DOHH2 (cell line): ENCODE measurements around the gene PRSS53.

Experiments
- H3F3A ChIP-seq: fragments of 200-600 bp; sonication (generic), shearing (Covaris generic); 2 replicates; pipeline ENCODE4 v1.6.0; 2016; ENCODE audit warnings: antibody characterized with exemption, mild to moderate bottlenecking; ENCODE audit not compliant: control insufficient read depth, insufficient read depth
- H3K27ac ChIP-seq: fragments of 200-600 bp; sonication (generic); 2 replicates; pipeline ENCODE4 v1.5.1; 2014; ENCODE audit warnings: low read depth, mild to moderate bottlenecking, low read length, moderate library complexity
- H3K27me3 ChIP-seq: fragments of 200-600 bp; sonication (generic); 2 replicates; pipeline ENCODE4 v1.6.1; 2014; ENCODE audit warnings: mild to moderate bottlenecking, low read length, mixed read lengths; ENCODE audit not compliant: control insufficient read depth
- H3K36me3 ChIP-seq: fragments of 200-600 bp; sonication (generic); 2 replicates; pipeline ENCODE4 v1.6.1; 2014; ENCODE audit warnings: mild to moderate bottlenecking, low read length, moderate library complexity, mixed read lengths; ENCODE audit not compliant: control insufficient read depth
- H3K4me1 ChIP-seq: fragments of 200-600 bp; sonication (generic); 2 replicates; pipeline ENCODE4 v1.6.1; 2014; ENCODE audit warnings: mild to moderate bottlenecking, low read length, mixed read lengths; ENCODE audit not compliant: control insufficient read depth
- H3K4me2 ChIP-seq: fragments of 200-600 bp; sonication (generic); 2 replicates; pipeline ENCODE4 v1.6.0; 2014; ENCODE audit warnings: mild to moderate bottlenecking, low read length, moderate library complexity
- H3K4me3 ChIP-seq: fragments of 200-600 bp; sonication (generic); 2 replicates; pipeline ENCODE4 v1.5.1; 2014; ENCODE audit warnings: mild to moderate bottlenecking, low read length, mixed read lengths
- H3K79me2 ChIP-seq: fragments of 200-600 bp; sonication (generic); 2 replicates; pipeline ENCODE4 v1.6.1; 2014; ENCODE audit warnings: mild to moderate bottlenecking, low read length, mixed read lengths; ENCODE audit not compliant: control insufficient read depth
- H3K9me2 ChIP-seq: fragments of 200-600 bp; sonication (generic); replicated peaks from 2 replicates; pipeline ENCODE4 v1.6.1; 2014; ENCODE audit warnings: mild to moderate bottlenecking, low read length, mixed read lengths; ENCODE audit not compliant: control insufficient read depth
- H3K9me3 ChIP-seq: fragments of 200-600 bp; sonication (generic); 2 replicates; pipeline ENCODE4 v1.6.1; 2014; ENCODE audit warnings: antibody characterized with exemption, low read length, mixed read lengths; ENCODE audit not compliant: control insufficient read depth, insufficient read depth
- H4K20me1 ChIP-seq: fragments of 200-600 bp; sonication (generic); 2 replicates; pipeline ENCODE4 v1.6.0; 2014; ENCODE audit warnings: low read depth, mild to moderate bottlenecking, antibody characterized with exemption, low read length, moderate library complexity; ENCODE audit not compliant: control insufficient read depth, insufficient read depth
- EZH2phosphoT487 ChIP-seq: fragments of 200-600 bp; sonication (generic); IDR thresholded peaks from 2 replicates; pipeline ENCODE4 v1.6.1; 2017; ENCODE audit warnings: borderline replicate concordance, mild to moderate bottlenecking, antibody characterized with exemption, low read length, moderate library complexity, mixed read lengths
- TF ChIP-seq, protein P1 (sequence below): fragments of 200-600 bp; sonication (generic); IDR thresholded peaks from one replicate; pipeline ENCODE4 v1.5.1; 2014; ENCODE audit warnings: antibody characterized with exemption, mild to moderate bottlenecking, low read depth, low read length; ENCODE audit not compliant: poor library complexity, severe bottlenecking

PRSS53 gene

DNA sequence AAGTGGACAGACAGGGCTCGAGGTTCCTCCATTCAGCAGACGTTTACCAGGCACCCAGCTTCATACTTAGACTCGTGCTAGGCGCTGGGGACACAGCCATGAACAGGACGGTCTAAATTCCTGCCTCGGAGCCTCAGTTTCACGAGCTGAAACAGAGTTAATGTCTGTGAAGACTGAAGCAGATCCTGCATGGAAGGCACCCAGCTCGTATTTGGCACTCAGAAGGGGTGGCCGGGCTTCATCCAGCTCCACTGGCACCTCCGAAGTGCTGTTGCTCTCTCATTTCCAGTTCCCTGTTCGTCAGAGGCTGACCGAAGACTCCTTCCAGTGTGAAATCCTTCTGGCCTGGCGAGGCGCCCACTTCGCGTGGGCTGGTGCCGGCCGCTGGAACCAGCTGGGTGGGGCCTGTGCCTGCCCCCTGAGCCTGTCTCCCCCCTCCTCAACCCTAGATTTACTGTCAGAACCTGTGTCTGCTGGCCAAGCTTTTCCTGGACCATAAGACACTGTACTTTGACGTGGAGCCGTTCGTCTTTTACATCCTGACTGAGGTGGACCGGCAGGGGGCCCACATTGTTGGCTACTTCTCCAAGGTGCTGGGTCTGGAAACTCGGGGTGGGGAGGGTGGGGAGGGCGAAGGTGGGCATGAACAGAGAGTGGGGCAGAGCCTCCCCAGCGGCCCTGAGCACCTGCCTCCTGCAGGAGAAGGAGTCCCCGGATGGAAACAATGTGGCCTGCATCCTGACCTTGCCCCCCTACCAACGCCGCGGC is 41.0 kb upstream of the PRSS53 start:
- no peak overlapping the region for H3K27ac ChIP-seq
- H3K9me3 ChIP-seq, result no peaks in the 10 kb centered on the region
- H3F3A ChIP-seq, result no peaks in the 10 kb centered on the region
- no peaks in the 10 kb centered on the region for H3K4me1 ChIP-seq
- H4K20me1 ChIP-seq, result no peaks in the 10 kb centered on the region
- no peaks in the 10 kb centered on the region for H3K79me2 ChIP-seq
- no peak overlapping the region for H3K4me3 ChIP-seq
- no peaks in the 10 kb centered on the region for H3K9me2 ChIP-seq
- TF ChIP-seq, protein P1, sequence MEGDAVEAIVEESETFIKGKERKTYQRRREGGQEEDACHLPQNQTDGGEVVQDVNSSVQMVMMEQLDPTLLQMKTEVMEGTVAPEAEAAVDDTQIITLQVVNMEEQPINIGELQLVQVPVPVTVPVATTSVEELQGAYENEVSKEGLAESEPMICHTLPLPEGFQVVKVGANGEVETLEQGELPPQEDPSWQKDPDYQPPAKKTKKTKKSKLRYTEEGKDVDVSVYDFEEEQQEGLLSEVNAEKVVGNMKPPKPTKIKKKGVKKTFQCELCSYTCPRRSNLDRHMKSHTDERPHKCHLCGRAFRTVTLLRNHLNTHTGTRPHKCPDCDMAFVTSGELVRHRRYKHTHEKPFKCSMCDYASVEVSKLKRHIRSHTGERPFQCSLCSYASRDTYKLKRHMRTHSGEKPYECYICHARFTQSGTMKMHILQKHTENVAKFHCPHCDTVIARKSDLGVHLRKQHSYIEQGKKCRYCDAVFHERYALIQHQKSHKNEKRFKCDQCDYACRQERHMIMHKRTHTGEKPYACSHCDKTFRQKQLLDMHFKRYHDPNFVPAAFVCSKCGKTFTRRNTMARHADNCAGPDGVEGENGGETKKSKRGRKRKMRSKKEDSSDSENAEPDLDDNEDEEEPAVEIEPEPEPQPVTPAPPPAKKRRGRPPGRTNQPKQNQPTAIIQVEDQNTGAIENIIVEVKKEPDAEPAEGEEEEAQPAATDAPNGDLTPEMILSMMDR, result no peak
- TF ChIP-seq EZH2phosphoT487, result no peak
- H3K36me3 ChIP-seq, result peaks cover 18% of the 10 kb centered on the region
- H3K4me2 ChIP-seq, result no peak overlapping the region
- no peaks in the 10 kb centered on the region for H3K27me3 ChIP-seq

DNA sequence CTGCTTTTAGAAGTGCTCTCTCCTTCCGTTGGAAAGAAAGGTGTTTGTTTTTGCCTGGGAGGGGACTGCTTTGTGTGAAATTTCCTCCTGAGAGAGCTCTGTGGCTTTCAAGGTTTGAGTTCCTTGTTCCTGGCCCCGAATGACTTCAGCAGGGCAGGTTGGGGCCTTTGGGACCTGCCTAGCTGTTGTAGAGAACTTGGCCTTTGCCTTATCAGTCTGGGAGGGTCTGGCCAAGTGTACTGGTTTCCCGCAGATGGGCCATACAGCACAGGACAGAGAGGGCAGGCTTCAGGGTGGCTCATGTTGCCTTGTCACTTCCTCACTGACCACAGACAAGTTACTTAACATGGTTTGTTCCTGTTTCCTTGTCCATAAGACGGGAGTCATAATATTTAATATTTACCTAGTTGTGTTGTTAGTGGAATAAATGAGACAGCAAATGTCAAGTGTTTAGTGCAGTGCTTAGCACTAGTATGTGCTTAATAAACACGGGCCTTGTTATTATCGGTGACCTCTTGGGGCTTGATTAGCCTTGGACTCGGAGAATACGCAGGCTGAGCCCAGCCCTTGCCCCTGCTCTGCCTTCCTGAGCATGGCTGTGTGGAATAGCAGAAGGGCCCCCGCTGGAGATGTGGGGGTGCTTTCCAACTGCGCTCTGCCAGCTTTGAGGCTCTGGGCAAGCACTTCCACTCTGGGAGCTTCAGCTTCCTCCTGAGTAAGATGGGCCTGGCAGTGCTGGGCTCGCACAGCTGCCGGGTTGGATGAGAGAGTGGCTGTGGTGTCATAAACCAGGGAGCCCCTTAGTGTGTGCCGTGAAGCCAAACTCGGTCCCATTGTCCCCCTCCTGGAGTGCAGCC is 40.2 kb upstream of the PRSS53 start:
- Histone ChIP-seq H3K36me3 (peaks cover 22% of the 10 kb centered on the region), H4K20me1 (no peaks in the 10 kb centered on the region), H3K4me2 (no peak overlapping the region), H3K4me3 (no peak overlapping the region), H3K27ac (no peak overlapping the region), H3K4me1 (no peaks in the 10 kb centered on the region), H3F3A (no peaks in the 10 kb centered on the region), H3K9me3 (no peaks in the 10 kb centered on the region), H3K79me2 (no peaks in the 10 kb centered on the region), H3K27me3 (no peaks in the 10 kb centered on the region), H3K9me2 (no peaks in the 10 kb centered on the region)
- TF ChIP-seq EZH2phosphoT487, result no peak
- TF ChIP-seq, protein P1, result no peak

DNA sequence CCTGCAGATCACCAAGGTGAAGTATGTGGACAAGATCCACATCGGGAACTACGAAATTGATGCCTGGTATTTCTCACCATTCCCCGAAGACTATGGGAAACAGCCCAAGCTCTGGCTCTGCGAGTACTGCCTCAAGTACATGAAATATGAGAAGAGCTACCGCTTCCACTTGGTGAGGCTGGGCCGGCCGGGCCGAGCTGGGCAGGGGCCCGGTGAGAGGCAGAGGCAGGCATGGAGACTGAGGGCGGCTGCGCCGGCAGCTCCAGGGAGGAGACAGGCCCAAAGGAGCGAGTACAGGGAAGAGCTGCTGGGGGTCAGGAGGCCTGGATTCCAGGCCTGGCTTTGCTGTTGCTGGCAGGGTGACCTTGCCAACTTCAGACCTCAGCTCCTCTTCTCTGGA is 38.4 kb upstream of the PRSS53 start:
- H3K9me2 ChIP-seq, result no peaks in the 10 kb centered on the region
- H3K27me3 ChIP-seq, result no peaks in the 10 kb centered on the region
- H3K4me2 ChIP-seq, result no peak overlapping the region
- H3K9me3 ChIP-seq, result no peaks in the 10 kb centered on the region
- no peak overlapping the region for H3K27ac ChIP-seq
- peaks cover 29% of the 10 kb centered on the region for H3K36me3 ChIP-seq
- H3K79me2 ChIP-seq, result no peaks in the 10 kb centered on the region
- no peaks in the 10 kb centered on the region for H4K20me1 ChIP-seq
- H3K4me3 ChIP-seq, result no peak overlapping the region
- no peak for TF ChIP-seq EZH2phosphoT487
- TF ChIP-seq, protein P1, result no peak
- H3K4me1 ChIP-seq, result no peaks in the 10 kb centered on the region
- H3F3A ChIP-seq, result no peaks in the 10 kb centered on the region
